ENCODE results near the gene WSCD2.
"Not testable (repeated sequence)": the region's sequence is repeated elsewhere in the genome, so short reads cannot be mapped to it uniquely, and the experiment has no call there.

The WSCD2 gene

GRCh38 chr12:108204117-108204987, 75.3 kb downstream of the WSCD2 start:
- DNase-seq = no peak

DNA sequence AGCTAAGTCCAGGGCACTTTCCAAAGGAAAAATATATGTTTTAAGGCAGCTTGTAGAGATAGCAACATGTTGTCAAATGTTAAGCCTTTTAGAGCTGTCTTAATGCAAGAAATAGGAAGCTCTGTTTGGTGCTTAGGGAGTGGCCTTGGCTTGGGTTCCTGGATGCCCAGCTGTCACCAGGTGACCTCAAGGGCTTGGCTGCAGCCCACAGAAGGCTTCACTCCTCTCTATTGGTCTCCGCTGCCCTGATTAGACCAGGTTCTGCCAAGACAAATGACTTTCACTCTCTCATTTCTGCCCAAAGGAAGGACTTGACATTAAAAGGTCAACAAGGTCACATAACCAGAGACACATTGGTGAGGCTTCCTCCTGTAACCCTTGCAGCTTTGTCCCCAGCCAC, 76.8 kb downstream of the WSCD2 start:
- DNase-seq = no peak

DNA sequence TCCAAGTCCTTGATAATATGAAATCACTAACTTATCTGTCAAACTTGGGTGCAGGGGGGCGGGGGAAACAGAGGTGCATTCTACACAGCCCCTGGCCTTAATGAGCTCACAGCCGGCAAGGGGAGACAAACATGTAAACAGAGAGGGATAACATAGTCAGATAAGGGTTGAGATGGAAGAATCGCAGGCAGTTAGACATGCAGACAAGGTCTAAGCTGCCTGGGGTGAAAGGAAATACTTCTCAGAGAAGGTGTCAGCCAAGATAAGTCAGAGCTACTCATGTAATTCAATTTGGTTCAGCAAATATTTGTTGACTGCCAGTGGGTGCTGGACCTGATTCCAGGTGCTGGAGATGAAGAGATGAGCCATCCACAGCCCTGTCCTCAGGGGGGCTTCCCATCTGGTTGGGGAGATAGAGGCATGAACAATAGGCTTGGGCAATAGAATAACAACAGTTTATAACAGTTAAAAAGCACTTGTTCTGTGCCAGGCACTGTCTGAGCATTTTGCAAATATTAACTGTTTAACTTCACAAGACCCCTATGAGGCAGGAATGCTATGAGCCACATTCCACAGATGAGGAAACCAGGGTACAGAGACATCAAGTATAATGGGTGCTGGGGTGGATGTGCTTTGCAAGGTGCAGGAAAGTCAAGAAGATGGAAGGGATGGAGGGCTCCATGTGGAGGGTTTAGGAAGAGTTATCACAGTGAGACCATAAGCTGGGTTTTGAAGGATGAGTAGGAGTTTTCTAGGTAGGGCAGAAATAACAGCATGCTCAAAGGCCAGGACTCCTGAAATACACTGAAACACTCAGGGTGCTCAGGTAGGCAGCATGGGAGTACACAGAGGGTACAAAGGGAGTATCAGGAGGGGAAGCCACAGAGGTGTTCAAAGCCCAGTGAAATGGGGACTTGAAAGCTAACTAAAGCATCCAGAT, 79.0 kb downstream of the WSCD2 start:
- no peak for DNase-seq

- no peak for DNase-seq
These were observed 80.9 kb downstream of the WSCD2 start for GRCh38 chr12:108210001-108210400.

- no peak for DNase-seq
These were observed 82.1 kb downstream of the WSCD2 start for GRCh38 chr12:108211157-108211556.

DNA sequence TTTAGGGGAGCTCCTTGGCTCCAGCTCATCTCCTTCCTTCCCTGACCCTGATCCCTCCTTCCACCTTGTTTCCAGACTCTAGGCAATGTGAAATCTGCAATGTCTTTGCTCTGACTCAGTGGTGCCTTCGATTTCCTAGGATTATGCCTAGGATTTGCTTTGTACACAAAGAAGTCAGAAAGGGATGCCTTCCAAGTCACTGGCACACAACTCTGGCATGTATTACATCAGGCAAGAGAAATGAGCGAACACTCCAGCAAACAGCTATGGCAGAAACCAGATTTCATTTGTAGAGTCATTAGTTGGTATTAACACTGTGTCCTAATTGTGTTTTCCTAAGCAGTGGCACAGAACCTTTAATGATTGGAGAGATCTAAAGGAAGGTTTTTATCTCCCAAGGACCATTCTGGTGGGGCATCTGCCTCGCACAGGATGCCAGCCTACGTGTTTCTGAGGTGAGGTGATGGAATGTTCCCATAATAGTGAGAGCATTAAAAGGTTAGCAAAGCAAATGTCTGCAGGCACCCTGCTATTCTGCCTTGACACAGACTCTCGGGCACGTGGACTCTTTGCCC, 84.9 kb downstream of the WSCD2 start:
- no peak for DNase-seq

DNA sequence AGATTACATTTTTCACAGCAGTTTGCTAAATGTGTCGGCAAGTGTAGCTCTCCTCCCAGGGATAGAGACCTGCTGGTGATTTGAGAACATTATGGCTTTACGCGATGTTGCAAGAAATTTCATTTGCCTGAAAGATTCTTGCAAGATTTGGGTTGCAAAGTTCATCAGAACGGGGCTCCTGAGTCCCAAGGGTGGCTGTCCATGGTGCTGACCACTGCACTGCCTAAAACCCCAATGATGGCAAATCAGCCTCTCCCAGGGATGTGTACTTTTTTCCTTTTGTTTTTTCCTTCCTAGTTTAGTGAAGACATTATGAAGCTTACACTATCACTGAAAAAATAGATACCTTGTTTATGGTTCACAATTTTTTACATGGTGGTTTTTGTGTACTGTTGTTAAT, 85.4 kb downstream of the WSCD2 start:
- no peak for DNase-seq

DNA sequence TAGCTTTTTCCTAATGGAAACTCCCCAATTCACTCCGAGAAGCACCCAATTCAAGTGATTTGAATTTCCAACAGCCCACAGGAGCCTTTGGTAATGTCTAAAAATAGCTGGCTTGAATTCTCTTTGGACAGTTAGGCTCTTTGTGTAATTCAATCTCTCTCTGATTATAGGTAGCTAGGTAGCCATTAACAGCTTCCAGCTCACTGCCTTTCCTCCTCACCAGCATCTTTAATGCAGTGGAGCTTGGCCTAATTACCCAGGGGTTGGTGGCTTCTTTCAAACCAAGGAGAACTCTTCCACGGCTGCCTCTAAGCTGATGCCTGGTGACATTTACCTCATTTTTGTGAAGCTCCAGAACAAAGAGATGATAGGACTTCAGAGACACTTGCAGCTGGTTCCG, 86.4 kb downstream of the WSCD2 start:
- no peak for DNase-seq

GRCh38 chr12:108218921-108219320, 89.8 kb downstream of the WSCD2 start:
- DNase-seq = no peak

GRCh38 chr12:108225101-108225500, 96.0 kb downstream of the WSCD2 start:
- not testable (repeated sequence) for DNase-seq

DNA sequence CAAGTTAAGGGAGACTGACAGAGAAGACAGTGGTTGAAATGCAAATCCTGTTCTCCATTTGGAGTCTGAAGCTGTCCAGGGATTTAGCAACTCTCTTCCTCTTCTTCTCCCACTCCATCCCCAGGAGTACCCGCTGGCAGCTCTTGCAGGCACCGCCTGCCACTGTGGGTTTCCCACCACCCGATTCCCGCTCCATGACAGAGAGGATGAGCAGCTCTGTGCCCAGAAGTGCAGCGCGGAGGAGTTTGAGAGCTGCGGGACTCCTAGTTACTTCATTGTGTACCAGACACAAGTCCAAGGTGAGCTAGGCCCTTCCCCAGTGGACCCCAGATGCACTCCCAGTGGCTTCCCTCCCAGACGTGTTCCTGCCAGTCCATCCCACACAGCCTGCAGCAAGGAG, 97.8 kb downstream of the WSCD2 start:
- DNase-seq = no peak

DNA sequence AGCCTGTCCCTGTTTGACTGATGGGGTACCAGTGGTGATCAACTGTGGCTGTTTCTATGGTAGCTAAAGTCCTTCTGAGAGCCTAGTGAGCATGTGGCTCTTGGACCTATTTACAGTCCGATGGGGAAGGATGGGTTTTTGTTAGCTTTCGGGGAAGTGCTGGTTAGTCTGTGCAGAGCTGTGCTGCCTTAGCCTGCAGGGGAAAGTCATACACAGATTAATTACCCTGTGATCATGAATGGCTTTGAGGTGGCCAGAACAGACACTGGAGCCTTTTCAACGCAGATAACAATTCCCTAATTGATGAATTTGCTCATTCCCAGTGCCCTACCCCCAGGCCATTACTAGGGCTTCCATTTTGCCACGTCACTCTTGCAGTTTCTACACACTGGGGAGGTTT, 99.7 kb downstream of the WSCD2 start:
- DNase-seq = no peak

DNA sequence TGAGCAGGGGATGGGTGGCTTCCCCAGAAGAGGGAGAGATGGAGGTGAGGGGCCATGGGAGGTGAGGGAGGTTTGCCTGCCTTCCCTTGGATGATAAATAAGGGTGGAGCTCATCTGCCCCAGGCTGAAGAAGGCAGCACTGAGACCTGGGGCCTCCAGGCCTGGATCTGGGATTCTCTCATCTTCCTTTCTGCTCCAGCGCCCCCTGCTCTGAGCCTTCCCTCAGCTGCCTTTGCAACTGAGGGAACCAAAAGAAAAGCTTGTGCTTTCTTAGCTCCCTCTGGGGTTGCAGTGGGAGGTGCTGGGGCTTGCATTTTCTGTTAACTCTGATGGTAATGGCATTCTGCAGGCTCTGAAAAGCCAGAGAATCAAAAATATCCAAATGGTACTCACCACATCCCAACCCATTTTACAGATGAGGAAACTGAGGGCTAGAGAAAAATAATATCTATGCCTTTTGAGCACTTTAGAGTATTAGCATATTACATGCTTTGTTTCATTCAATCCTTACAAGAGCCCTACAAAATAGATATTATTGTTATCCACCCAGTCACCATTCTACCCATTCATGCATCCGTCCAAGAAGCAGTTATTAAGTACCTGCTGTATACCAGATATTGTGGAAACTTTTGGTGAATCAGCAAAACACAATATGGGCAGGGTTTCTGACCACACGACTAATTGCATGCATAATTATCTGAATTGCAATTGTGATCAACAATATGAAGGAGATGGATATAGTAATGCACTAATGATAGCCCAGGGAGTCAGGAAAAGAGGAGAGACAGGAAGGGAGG, 102.2 kb downstream of the WSCD2 start:
- no peak for DNase-seq

DNA sequence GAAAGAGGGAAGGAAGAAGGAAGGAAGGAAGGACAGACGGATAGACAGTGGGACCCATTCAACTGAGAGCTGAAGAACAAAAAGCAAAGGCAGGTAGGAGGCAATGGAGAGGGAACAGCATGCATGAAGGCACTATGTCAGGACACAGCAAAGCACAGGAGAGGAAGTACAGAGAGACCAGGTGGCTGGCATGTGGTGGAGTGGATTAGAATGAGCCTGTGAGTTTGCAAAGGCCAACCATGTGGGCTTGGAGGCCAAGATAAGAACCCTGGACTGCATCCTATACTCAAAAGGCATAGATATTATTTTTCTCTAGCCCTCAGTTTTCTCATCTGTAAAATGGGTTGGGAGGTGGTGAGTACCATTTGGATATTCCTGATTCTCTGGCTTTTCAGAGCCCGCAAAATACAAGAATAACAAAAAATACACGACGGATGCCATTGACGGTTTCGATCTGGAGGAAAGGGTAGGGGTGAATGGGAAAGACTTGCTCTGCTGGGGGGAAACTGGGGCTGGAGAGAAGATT, 102.9 kb downstream of the WSCD2 start:
- DNase-seq = no peak

DNA sequence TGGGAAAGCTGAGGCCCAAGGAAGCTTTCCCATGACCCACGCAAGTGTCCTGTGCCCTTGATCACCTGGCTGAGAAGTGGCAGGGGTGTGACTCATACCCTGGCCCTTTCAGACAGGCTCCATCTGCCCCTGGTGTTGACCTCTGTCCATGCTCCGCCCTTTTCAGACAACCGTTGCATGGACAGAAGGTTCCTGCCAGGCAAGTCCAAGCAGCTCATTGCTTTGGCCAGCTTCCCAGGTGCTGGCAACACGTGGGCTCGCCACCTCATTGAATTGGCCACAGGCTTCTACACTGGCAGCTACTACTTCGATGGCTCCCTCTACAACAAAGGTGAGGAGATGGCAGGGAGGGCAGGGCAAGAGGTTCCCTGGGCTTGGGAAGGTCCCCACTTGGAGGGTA, 103.5 kb downstream of the WSCD2 start:
- DNase-seq = no peak

DNA sequence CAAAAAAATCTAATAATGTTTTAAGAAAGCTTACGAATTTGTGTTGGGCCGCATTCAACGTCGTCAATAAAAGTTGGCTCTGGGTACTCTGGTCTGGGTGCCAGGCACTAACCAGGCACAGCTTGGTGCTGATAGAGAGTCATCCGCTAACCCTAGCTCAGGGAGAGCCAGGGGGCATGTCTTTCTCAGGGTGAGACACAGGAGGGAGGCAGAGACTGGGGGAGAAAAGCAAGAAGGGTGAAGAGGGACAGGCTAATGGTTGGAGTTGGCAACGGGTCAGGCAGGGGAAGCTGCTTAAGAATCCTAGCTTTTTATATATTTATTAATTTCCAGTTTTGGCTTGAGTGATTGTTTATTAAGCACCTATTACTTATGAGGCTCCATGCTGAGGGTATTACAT, 105.1 kb downstream of the WSCD2 start:
- no peak for DNase-seq

- DNase-seq = no peak
These were observed 106.3 kb downstream of the WSCD2 start for GRCh38 chr12:108235197-108235984.

DNA sequence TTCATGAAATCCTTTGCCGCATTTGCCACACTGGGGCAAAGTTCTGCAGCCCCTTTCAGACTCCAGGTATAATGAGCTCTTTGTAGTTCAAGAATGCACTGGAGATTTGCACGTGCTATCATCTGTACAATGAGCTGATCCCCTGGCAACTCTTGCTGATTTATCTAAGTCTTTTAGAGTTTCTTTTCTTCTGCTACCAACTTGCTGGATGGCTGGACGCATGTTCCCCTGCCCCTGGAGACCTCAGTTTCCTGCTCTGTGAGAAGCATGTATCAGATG, 106.8 kb downstream of the WSCD2 start:
- DNase-seq = no peak

- no peak for DNase-seq
These were observed 107.3 kb downstream of the WSCD2 start for GRCh38 chr12:108236366-108236765.

GRCh38 chr12:108237272-108237671, 108.2 kb downstream of the WSCD2 start:
- DNase-seq = no peak

- DNase-seq = no peak
These were observed 109.4 kb downstream of the WSCD2 start for GRCh38 chr12:108238474-108238873.

GRCh38 chr12:108239378-108239777, 110.3 kb downstream of the WSCD2 start:
- no peak for DNase-seq

Data from activated CD4-positive, CD25-positive, alpha-beta regulatory T cell treated with anti-CD3 and anti-CD28 coated beads, Interleukin-2, amount 50 U/mL, for 72 hours (primary cell).